ENCODE data around the gene NOS3.
A peak's percentile ranks its signal among the peaks of the same experiment; 100 is the strongest.

NOS3 gene

DNA sequence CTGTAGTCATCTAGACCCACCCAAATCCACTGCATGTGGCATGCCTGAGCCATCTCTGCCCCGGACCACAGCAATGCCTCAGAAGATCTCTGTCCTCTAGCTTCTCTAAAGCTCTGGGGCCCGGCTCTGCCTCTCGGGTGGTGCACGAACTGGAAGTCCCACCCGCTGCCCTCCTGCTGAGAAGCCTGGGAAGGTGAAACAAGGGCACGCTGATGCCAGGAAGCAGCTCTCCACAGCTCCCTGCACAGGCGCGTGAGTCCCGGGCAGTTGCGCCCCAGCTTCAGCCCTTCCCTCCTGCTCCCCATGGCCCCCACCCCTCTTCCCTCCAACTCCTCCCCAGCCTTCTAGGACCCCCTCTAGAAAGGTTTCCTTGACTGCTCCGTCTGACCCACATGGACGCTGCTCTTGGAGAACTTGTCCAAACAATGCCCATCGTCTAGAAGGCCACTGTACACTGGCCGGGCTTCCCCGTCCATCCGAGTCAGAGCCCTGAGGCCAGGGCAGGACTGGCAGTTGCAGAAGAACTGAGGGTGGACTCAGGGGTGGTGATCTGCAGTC lies 25.5 kb upstream of the NOS3 start:
- peak; percentile 37 for DNase-seq

DNA sequence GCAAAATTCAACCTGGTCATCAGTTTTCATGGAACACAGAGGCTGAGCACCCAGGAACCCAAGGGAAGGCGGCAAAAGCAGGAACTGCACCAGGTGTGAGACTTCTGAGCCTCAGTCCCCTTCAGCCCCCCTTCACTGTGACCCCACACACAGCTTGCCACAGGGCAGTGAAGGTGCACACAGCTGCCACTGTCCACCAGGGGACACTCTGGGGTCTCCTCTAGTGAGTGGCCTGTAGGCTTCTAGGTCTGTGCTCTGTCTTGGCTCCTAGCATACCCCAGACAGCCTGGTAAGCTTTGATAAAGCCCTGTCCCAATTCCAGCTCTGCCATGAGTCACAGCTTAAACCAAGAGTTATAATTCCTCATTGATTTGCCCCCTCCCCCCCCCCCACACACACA lies 24.8 kb upstream of the NOS3 start:
- peak; percentile 71 for DNase-seq

DNA sequence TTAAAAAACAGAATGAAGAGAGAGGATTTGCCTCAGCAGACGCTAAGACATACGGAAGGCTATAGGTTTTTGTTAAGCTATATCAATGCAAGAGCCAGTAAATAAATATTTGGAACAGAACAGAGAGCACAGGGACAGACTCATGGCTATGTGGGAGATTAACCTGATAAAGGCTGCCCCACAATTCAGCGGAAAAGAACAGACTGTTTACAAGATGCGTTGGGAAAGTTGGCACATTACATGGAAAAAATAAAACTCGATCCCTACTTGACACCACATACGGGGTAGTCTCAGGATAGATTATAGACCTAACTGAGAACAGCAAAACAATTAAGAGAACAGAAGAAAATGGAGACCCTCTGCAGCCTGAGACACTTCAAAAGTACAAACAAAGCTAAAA lies 23.5 kb upstream of the NOS3 start:
- no peak for DNase-seq

DNA sequence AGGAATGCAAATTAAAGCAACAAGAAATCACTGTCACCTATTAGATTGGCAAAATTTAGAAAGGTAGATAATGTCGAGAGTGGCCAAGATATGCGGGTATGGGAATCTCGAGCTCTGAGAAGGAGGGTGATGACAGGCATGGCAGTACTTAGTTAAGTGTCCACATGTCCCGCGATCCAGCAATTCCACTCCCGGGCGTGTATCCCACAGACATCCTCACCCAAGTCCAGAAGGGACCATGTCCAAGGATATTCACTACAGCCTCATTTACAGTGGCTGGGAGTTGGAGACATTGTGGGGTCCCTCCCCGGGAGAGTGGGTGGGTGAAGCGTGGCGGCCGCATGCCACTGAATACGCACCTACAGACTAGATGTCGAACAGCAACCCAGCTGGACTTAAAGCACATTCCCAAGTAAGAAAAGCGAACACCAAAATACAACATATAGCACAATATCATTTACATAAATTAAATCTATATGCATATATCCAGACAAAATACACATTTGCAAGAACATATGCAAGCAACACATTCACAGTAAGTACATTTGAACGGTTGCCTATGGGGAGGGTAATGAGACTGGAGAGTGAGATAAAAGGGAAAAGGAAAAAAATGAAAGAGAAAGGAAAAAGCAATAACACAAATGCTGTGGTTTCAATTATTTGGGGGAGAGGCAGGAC lies 22.6 kb upstream of the NOS3 start:
- DNase-seq: no peak

DNA sequence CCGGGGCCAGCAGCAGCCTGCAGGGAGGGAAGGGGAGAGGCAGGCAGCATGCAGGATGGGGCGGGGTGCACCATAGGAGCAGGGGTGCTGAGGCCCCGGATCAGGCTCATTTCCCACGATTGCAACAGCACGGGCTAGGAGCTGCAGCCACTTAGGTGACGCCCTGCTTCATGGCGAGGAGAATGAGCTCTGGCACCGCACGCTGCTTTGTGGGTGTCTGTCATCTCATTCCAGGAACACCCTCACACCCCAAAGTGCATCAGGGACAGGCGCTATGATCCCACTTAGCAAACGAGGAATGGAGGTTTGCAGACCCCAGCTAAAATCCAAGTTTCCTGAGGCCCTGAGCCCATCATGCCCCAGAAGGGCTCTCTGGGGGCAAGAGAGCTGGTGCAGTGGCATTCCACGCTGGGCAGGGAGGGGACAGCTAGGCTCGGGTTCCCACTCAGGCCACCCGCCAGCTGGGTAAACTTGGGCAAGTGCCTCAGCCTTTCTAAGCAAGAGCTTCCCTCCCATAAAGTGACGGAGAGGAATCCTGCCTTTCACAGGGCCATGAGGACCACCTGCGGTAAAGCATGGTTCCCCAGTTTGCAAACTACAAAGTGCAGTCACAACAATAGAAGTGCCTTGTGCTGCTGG lies 22.0 kb upstream of the NOS3 start:
- DNase-seq: peak; percentile 17

DNA sequence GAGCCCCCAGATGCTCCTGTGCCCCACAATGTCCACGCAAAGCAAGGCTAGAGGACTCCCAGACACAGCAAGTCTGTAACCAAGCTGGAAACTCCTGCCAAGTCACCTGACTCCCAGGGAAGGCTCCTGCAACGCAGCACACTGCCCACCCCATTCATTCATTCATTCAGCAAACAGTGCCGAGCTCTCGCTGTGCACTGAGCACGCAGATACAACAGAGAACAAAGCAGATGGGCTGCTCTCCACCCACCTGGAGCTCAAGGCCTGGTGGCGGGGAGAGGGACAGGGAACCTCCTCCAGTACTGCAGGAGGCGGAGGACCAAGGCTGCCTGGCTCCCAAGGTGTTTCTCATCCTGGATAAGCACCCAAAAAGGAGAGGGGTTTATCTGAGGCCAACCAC lies 21.3 kb upstream of the NOS3 start:
- DNase-seq: no peak

DNA sequence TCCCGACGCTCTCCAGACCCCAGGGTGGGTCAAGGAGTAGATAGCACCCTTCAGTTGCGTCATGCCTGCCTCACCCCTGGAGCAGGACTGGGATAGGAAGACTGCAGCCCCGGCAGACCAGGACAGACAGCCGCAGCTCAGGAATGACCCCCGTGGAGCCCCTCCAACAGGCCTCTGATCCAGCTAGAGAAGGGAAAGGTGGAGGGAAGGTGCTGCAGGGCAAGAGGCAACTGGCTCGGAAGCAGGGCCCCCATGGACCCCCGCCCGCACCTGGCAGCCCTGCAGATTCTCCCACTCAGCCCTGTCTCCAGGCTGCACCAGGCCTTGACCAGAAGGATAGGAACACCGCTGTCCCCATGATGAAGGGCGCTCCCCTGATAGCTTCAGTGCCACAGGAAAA lies 20.4 kb upstream of the NOS3 start:
- no peak for DNase-seq

DNA sequence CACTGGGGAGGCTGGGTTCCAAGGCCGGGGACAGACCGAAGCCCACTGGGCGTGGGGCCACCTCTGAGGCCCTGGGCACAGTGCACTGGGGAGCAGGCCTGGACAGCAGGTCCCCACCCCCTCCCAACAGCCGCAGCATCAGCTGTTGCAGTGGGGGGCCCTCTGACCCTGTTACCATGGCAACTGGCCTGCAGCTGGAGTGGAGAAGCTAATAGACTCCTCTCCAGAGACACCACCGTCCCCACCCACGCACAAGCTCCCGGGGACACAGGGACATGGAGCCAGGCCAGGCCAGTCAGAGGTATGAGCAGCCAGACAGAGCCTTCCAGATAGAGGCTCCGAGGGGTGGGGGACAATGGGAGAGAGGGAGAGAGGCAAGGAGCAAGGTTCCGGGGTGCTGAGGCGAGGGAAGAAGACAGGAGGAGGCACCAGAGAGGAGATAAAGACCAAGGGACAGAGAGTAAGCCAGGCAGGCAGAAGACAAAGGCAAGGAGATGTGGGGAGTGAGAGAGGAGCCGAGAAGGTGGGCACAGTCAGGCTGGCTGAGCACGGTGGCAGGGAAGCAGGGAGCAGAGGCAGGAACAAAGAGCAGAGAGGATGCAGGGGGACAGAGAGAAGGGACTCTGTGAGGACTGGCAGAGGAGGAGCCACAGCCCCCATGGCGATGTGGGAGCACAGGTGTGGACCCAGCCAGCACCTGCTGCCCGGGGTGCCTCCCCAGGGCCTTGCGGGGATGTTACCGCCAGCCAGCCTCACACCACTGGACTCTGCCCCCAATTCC lies 19.4 kb upstream of the NOS3 start:
- DNase-seq: no peak

DNA sequence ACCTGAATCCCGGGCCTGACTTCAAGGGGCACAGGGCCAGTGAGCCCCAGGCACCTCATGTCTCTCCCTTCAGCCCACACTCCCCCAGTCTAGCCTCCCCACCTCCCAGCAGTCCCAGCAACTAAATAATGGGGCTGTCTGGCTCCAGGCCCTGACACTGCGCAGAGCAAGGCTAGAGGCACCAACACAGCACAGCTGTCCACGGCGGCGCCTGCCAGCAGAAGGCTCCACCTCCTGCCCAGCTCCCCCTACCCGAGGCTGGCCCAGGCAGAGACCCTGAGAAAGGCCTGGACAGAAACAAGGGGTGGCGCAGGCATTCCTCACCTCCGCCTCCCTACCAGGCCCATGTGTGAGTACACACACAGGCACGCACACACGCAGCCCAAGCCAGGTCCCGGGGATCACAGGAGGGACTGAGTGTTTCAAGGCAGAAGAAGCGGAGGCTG lies 18.8 kb upstream of the NOS3 start:
- DNase-seq: no peak

DNA sequence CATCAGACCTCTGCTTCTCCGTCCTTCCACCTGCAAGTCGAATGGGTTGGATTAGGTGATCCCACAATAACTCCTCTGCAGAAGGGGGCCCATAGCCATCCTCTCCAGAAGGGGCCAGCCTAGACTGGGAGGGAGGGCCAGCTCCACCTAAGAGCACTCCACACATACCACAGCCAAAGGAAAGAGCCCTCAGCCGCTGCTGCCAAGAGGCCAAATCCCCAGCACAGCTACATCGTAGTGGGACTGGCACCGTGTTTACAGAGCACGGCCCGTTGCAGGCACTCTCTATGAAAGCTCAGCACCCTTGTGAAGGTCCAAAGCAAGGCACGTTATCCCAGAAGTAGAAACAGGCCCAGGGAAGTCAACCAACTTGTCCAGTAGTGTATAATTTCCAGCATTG lies 18.1 kb upstream of the NOS3 start:
- no peak for DNase-seq

DNA sequence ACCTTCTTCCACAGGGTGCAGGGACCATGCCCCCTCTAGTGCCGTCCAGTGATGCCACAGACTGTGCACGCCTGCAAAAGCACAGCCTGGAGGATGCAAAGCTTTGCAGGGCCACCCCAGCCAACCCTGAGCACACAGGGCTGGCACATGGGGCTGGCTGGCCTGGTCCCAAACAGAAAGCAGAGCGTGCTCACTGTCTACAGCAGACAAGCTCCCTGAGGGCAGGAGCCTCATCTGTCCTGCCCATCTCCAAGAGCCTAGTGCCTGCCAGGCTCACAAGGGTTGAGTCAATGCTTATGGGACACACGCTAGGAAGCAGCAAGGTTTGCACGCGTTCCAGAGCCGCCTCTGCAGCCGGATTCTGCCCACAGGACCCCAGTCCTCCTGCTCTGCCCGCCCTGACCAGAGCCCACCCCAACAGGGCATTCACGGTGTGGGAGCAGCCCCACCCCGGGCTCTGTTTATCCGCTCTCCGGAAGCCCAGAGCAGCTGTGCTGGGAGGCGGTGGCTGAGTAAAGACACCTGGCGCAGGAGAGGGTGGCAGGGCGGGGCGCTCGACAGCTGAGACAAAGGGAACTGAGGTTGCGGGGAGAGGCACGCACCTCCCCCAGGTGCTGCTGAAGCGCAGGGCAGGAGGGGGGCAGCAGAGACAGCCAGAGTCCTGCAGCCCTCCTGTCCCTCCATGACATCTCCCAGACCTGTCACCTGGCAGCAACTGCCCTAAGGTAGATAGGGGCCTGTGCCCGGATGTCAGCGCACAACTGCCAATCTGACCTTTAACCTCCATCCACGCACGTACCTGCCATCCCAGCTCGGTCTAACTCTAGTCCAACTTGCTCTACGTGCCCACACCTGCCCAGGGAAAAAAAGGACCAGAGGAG lies 17.0 kb upstream of the NOS3 start:
- no peak for DNase-seq

DNA sequence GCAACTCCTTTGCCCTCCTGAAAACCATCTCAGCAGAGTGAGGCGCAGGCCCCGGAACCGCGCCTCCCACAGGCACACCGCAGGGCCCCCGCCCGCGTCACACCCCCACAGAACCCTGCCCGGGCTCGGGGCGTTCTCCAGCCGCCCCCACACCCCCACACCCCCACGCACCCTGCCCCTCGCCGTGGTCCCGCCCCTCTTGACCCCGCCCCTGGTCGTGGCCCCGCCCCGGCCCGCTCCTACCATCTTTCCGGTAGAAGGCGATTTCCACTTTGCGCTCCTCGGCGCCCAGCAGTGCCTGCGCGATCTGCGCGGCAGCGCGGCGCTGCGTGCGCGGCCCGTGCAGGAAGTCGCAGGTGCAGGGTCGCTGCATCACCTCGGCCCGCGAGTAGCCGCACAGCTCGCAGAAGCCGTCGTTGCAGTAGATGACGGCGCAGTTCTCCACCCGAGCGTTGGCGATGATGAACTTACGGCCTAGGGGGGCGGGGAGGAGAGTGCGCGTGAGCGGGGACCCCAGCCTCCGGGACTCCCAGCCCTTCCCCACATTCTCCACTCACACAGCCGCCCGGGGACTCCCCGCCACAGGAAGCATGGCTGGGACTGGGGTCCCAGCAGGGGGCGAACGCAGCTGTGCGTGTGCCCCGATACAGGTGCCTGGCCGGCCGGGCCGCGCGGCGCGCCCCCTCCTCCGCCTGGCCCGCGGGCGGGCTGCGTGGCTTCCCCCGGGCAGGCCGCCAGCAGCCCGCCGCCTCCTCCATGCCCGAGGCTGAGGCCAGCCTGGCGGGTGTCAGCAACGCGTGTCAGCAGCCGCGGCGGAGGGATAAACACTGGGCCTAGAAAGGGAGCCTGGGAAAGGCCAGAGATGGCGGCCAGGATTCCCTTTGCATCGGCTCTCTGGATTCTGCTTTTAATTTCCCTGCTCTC lies 16.1 kb upstream of the NOS3 start:
- DNase-seq: peak; percentile 50

DNA sequence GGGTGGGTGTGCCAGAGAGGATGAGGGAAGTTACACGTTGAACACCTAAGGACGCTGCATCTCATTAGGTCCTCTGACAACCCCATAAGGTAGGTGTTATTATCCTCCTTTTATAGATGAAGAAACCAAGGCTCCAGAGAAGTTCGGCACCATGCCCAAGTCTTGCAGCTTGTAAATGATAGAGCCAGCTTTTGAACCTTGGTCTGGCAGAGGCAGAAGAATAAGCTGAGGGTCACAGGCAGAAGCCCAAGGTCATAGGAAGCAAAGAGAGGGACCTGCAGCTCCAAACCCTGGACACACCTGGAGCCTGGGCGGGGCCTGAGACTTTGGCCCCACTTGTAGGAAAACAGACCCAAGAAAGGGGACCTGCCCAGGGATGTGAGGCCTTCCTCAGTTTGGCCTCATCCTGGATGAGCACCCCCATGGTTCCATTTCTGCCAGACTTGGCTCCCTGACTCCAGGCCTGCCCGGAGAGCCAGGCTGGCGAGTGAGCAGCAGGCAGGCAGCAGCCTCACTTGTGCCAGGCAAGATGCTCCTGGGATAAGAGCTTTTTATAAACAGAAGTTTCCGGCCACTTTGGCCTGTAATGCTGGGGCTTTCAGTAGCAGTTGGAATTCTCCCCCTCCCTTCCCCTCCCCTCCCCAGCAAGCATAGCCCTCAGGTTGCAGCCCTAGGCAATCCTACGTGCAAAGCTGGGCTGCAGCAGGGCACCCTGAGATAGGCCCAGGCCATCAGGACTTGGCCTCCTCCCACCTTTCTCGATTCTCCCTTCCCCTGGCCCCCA lies 15.1 kb upstream of the NOS3 start:
- DNase-seq: no peak

DNA sequence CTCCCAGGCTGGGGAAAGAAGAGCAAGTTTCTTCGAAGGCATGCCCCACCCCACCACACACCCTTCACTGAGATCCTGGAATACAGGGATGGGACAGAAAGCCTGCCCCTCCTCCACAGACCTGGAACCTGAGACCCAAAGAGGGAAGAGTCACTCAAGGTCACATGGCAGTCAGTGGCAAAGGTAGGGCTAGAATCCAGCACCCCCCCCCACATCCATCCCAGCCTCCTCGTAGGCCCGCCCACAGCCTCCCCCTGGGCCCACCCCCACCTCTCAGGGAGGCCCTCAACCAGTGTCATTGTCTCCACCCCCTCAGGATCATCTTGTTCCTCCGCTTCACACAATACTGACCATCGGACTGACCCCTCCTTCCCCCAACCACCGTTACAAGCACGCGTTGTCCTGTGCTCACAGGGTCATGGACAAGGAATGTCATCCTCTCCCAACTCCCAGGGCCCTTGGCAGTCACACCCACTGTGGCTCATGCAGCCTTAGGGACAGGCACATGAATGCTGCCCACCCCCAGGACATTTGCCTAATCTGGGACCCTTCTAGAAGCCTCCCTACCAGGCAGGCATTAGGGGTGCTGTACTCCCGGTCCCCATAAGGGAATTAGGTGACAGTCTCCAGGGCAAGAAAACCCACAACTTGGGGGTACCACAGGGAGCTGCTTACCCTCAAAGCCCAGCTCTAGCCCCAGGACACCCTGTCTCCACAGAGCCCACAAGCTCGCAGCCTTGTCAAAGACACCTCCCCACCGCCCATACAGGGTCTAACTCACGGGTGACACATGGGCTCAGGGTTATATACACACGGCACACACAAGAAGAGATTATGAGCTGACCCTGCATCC lies 14.1 kb upstream of the NOS3 start:
- DNase-seq: no peak

DNA sequence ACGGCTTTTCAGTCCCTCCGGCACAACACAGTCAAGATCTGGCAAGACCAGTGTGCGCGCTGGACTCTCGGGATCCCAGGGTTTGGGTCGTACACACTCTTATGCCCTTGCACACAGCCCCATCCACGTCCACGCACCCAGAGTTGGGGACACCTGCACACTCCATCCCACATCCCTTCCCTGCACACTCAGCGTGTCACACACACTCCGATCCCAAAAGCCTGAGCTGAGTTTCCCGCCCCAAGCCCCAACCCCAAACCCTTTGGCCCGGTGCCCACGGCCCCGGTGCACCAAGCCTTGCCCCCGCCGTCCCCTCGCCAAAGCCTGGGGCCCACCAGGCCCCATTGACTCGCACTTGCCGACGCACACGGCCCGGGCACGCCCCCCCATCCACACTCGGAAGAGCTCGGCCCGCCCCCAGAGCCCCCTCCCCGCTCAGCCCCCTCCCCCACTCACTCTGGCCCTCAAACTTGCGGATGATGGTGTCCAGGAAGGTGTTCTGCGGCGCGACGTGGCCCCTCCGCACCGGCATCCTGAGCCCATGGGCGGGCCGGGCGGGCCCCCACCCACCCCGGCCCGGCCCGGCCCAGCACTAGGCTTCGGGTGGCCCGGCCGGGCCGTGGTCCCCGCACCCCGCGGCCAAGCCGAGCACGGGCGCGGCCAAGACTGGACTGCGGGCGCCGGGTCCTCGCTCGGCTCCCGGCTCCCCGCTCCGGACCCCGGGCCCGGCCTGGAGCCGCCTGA lies 13.3 kb upstream of the NOS3 start:
- DNase-seq: no peak

DNA sequence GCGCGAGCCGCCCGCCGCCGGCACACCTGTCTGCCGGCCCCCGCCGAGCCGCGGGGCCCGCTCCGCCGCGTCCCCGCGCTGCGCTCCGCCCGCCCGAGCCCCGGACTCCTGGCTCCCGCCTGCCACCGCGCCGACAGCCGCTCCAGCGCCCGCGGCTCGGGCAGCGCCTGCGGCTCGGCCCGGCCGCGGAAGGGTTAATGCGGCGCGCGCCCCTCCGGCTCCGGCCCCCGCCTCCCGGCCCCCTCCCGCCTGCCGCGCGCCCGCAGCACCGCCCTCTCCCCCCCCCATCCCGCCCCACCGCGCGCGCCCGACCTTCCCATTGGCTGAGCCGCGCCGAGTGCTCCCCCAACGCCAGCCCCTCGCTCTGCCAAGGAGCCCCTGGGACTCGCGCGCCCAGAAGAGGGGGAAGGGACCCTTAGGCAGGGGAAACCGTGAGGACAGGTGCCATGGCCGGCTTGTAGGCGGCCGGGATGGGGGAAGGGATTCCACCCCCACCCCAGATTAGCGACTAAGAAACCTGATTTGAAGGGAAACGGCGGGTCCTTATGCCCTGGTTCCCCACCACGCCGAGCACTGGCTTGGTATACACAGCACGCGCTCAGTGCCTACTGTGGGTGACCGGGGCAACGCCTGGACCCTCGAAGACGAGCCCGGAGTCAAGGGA lies 12.6 kb upstream of the NOS3 start, which contains the start of gene KCNH2:
Gene KCNH2 (minus strand): TSS at position 196 of the 664 bp plus-strand sequence. CDS start 408 bp downstream, outside the sequence.
- DNase-seq: no peak

DNA sequence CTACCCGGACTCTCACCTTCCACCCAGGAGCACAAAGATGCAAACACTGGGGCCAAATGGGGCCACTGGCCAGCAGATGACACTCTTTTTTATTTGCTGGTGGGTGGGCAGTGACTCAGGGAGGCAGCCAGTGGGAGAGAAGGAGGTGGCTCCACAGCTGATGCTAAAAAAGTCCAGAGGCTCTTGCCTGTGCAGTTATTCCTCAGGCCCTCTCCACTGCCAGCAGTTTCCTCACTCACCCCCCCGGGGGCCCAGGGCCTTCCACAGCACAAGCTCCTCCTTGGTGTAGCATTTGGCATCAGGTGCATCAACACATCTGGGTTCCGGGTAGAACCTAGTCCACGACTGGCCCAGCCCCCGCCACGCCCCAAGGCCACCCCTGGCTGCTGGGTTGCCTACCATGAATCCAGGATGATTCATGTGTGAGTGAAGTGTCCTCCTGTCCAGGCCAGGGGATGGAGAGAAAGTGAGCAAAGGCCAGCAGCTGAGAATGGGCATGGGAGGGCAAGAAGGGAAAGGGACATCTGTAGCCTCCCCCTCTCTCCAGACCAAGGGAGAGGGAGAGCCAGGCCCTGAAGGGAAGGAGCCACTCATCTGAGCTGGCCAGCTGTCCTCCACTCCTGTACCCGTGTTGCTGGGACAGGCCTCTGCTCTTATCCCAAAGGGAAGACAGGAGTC lies 11.0 kb upstream of the NOS3 start:
- DNase-seq: no peak

DNA sequence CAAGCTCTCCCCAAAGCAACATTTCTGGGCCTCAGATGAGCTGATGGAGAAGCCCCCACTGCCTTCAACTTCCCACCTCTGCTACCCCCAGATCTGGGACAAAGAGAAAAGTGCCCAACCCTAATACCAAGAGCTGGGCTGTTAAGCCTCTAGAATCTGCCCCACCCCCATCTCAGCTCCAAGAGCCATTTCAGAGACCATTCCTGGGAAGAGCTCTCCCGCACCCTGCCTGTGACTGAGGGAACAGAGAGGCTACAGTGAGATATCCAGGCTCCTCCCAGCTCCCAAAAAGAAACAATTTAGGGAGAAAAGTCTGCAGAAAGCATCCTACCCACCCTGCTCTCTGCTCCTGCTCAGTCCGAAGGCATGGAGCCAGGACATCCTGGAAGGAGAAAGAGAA lies 10.2 kb upstream of the NOS3 start:
- DNase-seq: no peak

All from hematopoietic multipotent progenitor cell treated with erythropoietin and hydrocortisone succinate and interleukin-3 and kit ligand, for 8 days (in vitro differentiated cells).